HepG2 (cell line): Measurements from ENCODE around the gene NUDT16. TPM values are rescaled to one million over a fixed set of nuclear protein-coding genes. Genes with fewer than 3 reads are reported as not detected.

ENCODE experiments used
- ATAC-seq: fragments of 200-7000 bp; cut with Tn5 transposase; 3 replicates; pipeline ENCODE4 v1.9.1; 2020; ENCODE audit warnings: mild to moderate bottlenecking, moderate library complexity
- BruUV-seq: library from RNA; stranded (reverse); fragments of 400-500 nt; replicated peaks from 2 replicates; lab custom pipeline; 2021; lab: Mats Ljungman, UMichigan
- CTCF ChIA-PET: fragments of 300-600 bp; formaldehyde crosslinking; extraction: SDS; loops from one replicate; lab custom pipeline; 2021; ENCODE audit warnings: low total read pairs, inconsistent platforms, low intra/inter-chr PET ratio; lab: Yijun Ruan, JAX
- POLR2A ChIA-PET: fragments of 350-600 bp; sonication (Branson Sonifier 250); formaldehyde crosslinking; loops from one replicate; lab custom pipeline; 2020; ENCODE audit warnings: antibody characterized with exemption, inconsistent platforms; lab: Yijun Ruan, JAX
- DNase-seq: peaks from one replicate; pipeline ENCODE4 v3.0.0-alpha.2; 2015; ENCODE audit warnings: low spot score
- FAIRE-seq: peaks from 3 replicates; lab custom pipeline; 2011; peaks lifted over from hg19 to GRCh38; lab: Jason Lieb, UNC
- H2AFZ ChIP-seq: one replicate; pipeline ENCODE4 v1.6.1; 2011; ENCODE audit warnings: low read length, inconsistent platforms
- H3K27ac ChIP-seq: fragments of 300-600 bp; 3 replicates; pipeline ENCODE4 v1.8.0; 2011; ENCODE audit warnings: mixed run types, mild to moderate bottlenecking, mixed read lengths, low read length, inconsistent platforms; ENCODE audit not compliant: insufficient read depth; ENCODE audit errors: extremely low read length
- H3K27me3 ChIP-seq, 2 experiments: fragments of 200-600 bp in 1 of 2; 2 replicates in 1 of 2; 3 replicates in 1 of 2; pipeline versions ENCODE4 v1.6.0 to v1.8.0; 2011; ENCODE audit warnings: low read length in 2 of 2, mild to moderate bottlenecking in 2 of 2, moderate library complexity in 2 of 2, inconsistent platforms in 1 of 2; ENCODE audit not compliant: insufficient read depth in 2 of 2, control insufficient read depth in 1 of 2
- H3K36me3 ChIP-seq, 2 experiments: fragments of 200-600 bp in 1 of 2; replicated peaks in 1 of 2; 2 replicates in 1 of 2; 3 replicates in 1 of 2; pipeline versions ENCODE4 v1.5.1 to v1.8.0; 2011; ENCODE audit warnings: low read length in 2 of 2, inconsistent platforms in 1 of 2; ENCODE audit not compliant: insufficient read depth in 2 of 2, control insufficient read depth in 1 of 2
- H3K4me1 ChIP-seq: 2 replicates; pipeline ENCODE4 v1.5.1; 2012; ENCODE audit warnings: low read length, inconsistent platforms; ENCODE audit not compliant: insufficient read depth
- H3K4me2 ChIP-seq: 2 replicates; pipeline ENCODE4 v1.6.0; 2011; ENCODE audit warnings: low read depth, low read length, inconsistent platforms
- H3K4me3 ChIP-seq, 3 experiments: fragments of 200-600 bp in 1 of 3; sonication (generic), shearing (Covaris generic) in 1 of 3; replicated peaks in 1 of 3; 2 replicates each; pipeline ENCODE4 v1.5.1; 2011 to 2016; ENCODE audit warnings: low read length in 3 of 3, inconsistent platforms in 2 of 3, low read depth in 2 of 3, mild to moderate bottlenecking in 2 of 3, control low read depth in 1 of 3, mixed read lengths in 1 of 3; ENCODE audit not compliant: insufficient read depth in 1 of 3
- H3K79me2 ChIP-seq: one replicate; pipeline ENCODE4 v1.6.1; 2011; ENCODE audit warnings: low read length, inconsistent platforms; ENCODE audit not compliant: insufficient read depth
- H3K9ac ChIP-seq: 2 replicates; pipeline ENCODE4 v1.6.0; 2011; ENCODE audit warnings: mild to moderate bottlenecking, low read depth, low read length, inconsistent platforms; ENCODE audit not compliant: insufficient read depth
- H3K9me3 ChIP-seq: 2 replicates; pipeline ENCODE4 v1.5.1; 2012; ENCODE audit warnings: mild to moderate bottlenecking, low read length
- H4K20me1 ChIP-seq: 2 replicates; pipeline ENCODE4 v1.6.0; 2011; ENCODE audit warnings: inconsistent platforms, mild to moderate bottlenecking, low read length, moderate library complexity; ENCODE audit not compliant: insufficient read depth
- BRCA1 ChIP-seq: sonication (generic); formaldehyde crosslinking; IDR thresholded peaks from 2 replicates; pipeline ENCODE4 v1.4.0; 2020; ENCODE audit warnings: missing genetic modification reagents
- CENPX ChIP-seq: sonication (generic); formaldehyde crosslinking; IDR thresholded peaks from 2 replicates; pipeline ENCODE4 v1.9.0; 2021; ENCODE audit warnings: mild to moderate bottlenecking, missing genetic modification reagents, moderate library complexity
- EEA1 ChIP-seq: sonication (generic); formaldehyde crosslinking; IDR thresholded peaks from 2 replicates; pipeline ENCODE4 v1.5.1; 2020; ENCODE audit warnings: mild to moderate bottlenecking, missing genetic modification reagents, borderline replicate concordance
- GMEB2 ChIP-seq: IDR thresholded peaks from 2 replicates; pipeline ENCODE4 v1.6.1; 2016; ENCODE audit warnings: missing biosample characterization, missing genetic modification reagents, low read depth
- MYC ChIP-seq: sonication (generic); formaldehyde crosslinking; IDR thresholded peaks from 2 replicates; pipeline ENCODE4 v1.9.0; 2021; ENCODE audit warnings: missing genetic modification reagents, borderline replicate concordance
- PAF1 ChIP-seq: IDR thresholded peaks from 2 replicates; pipeline ENCODE4 v1.6.1; 2016; ENCODE audit warnings: missing genetic modification reagents, missing compliant biosample characterization
- RAD21 ChIP-seq: fragments of 450-650 bp; formaldehyde crosslinking; IDR thresholded peaks from 2 replicates; pipeline ENCODE4 v1.5.0; 2020; ENCODE audit warnings: mild to moderate bottlenecking
- ZNF335 ChIP-seq: sonication (generic); formaldehyde crosslinking; IDR thresholded peaks from 2 replicates; pipeline ENCODE4 v1.4.0; 2020; ENCODE audit warnings: missing genetic modification reagents
- ZNF670 ChIP-seq: sonication (generic); formaldehyde crosslinking; IDR thresholded peaks from 2 replicates; pipeline ENCODE4 v1.8.0; 2022; ENCODE audit warnings: mild to moderate bottlenecking, missing genetic modification reagents, borderline replicate concordance
- WGBS: methylation state at CpG from one replicate; pipeline ENCODE4 v1.1.6; 2017; ENCODE audit warnings: low lambda C conversion rate; 5-methylcytosine and 5-hydroxymethylcytosine counted together
- in situ Hi-C: cut with HindIII; loops from 2 replicates; pipeline ENCODE4 v1.10.0; 2017; ENCODE audit warnings: low pct_unique_long_range_greater_than_20kb; ENCODE audit not compliant: extremely low pct_ligation_motif_present
- intact Hi-C: fragments of 100-400 bp; cut with micrococcal nuclease; formaldehyde crosslinking; loops from one replicate; pipeline ENCODE4 v1.10.0; 2022; ENCODE audit not compliant: unreplicated experiment
- polyA plus RNA-seq, 8 experiments: library from polyadenylated mRNA; depleted of rRNA in 3 of 8; stranded (reverse) in 7 of 8; unstranded in 1 of 8; fragments of >200 nt; fragmentation: Illumina TruSeq in 4 of 8; extraction: Trizol in 4 of 8; gene quantifications; 2 replicates each; pipeline versions ENCODE4 v1.2.1 to v1.2.3, GENCODE V29; 2011 to 2016; ENCODE audit warnings: low read depth in 4 of 8, missing spikeins in 1 of 8, mixed read lengths in 1 of 8; ENCODE audit not compliant: insufficient read depth in 1 of 8
- total RNA-seq, 5 experiments: library from RNA; depleted of rRNA; stranded (reverse); fragments of >200 nt; fragmentation: Illumina TruSeq; extraction: Trizol; gene quantifications; 2 replicates each; pipeline ENCODE4 v1.2.3, GENCODE V29; 2016; ENCODE audit warnings: low read depth in 1 of 5

NUDT16 gene
- total and polyA plus RNA-seq, 2 of the 13 experiments (the other 11 are each of a cell fraction or from before 2014, with no cell fraction given): 5.4 to 14.8 TPM

DNA sequence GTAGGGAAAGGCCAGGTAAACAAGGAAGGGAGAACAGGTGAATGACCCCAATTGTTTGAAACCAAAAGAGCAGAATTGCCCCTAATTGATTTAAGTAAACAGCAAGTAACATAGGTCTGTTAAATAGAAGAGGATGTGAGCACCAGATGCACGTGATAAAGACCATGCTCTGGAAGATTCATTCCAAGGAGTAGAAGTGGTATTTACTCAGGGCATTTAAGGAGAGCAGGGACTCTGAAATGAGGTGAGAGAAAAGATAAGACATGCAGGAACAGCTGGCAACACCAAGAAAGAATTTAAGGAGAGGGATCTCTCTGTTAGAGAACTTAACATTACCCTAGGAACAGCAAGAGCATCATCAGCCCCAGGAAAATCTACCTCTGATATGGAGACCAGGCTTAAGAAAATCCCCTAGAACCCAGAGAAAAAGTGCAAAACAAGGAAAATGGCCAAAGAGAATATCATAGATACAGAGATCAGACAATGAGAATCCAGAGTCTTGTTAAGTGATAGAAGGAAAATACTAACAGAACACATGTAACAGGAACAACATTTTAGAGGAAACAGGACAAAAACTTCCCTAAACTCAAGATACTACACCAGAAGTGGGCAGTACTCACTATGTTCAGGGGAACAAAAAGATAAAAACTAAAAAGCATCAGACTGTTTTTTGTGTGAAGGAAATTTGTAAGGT lies 6.4 kb downstream of the NUDT16 start (continued):
- TF ChIP-seq CENPX (CRISPR knock-in tag) (no peak), MYC (no peak), EEA1 (CRISPR knock-in tag) (no peak), GMEB2 (CRISPR knock-in tag) (no peak), ZNF670 (CRISPR knock-in tag) (no peak), RAD21 (CRISPR knock-in tag) (no peak)

GRCh38 chr3:131388490-131388799 lies 6.9 kb downstream of the NUDT16 start:
- Histone ChIP-seq H3K4me1 (peaks cover 14% of the 10 kb centered on the region), H3K4me3 (no peak overlapping the region), H2AFZ (no peak overlapping the region), H3K9me3 (no peaks in the 10 kb centered on the region), H3K4me2 (no peak overlapping the region), H3K79me2 (no peaks in the 10 kb centered on the region), H3K36me3 (peaks cover 0 to 3% of the 10 kb centered on the region in 2 experiments; a peak in 3 of 5 replicates), H3K27ac (no peak overlapping the region), H3K9ac (no peak overlapping the region), H3K27me3 (no peaks in the 10 kb centered on the region; a peak in 1 of 5 replicates), H4K20me1 (no peaks in the 10 kb centered on the region)
- in situ Hi-C loops (no loop called here), intact Hi-C loops (loop anchor here (10.0 kb wide), 1 partner anchor 354 kb away; no protein-coding TSS in a partner anchor)
- ChIA-PET CTCF (no interaction called here), POLR2A (no interaction called here)
- ATAC-seq (no peak), DNase-seq (no peak), FAIRE-seq (no peak)
- TF ChIP-seq PAF1: no peak
- no peak for TF ChIP-seq ZNF335
- no peak for TF ChIP-seq BRCA1 (CRISPR knock-in tag)
- 89% methylated on average over 2 of the region's 2 CpGs for WGBS
- BruUV-seq: no TSS peak
